Measurements from ENCODE around the gene HARBI1. TPM values are rescaled to one million over a fixed set of nuclear protein-coding genes. Genes with fewer than 3 reads are reported as not detected.
A peak's percentile ranks its signal among the peaks of the same experiment; 100 is the strongest.

Gene HARBI1
- polyA plus RNA-seq, 1 of the 3 experiments (the other 2 are of a cell fraction) = 2.4 TPM

DNA sequence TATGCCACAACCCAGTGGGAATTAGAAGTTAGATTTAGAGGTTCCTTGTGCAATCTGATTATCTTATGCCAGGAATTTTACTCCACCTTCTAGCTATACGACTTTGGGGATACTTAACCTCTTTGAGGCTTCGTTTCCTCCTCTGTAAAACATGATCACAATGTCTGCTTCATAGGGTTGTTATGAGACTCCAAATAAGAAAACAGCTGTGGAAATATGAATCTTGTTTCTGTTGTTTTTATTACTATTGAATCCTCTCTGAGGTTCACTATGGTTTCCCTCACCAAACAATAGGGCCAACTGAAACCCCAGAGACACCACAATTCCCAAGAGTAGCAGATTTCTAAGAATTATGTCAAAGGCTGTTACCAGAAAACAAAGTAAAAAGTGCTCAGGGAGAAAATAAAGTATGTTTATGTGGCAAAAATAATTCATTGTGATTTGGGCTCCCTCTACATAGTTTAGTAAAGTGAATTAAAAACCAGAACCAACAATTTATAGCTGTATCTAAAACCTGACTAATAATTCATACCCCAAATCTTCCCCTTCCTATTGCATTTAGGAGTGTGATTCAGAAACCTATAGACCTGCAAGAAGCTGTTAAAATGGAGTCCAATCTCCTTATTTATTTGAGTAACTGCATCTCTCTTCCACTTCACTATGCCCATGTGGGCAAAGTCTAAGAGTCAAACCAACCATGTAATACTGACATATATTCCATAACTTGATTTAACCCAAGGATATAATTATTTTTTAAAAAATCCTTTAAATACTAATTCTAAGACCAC lies 61.6 kb downstream of the HARBI1 start:
- POLR2A ChIA-PET = no interaction called here
- H4K20me1 ChIP-seq (ENCODE audit: insufficient read depth) = peaks cover 27% of the 10 kb centered on the region
- 79% methylated on average over 2 of the region's 2 CpGs for WGBS (ENCODE audit: low lambda C conversion rate)

More for the DNA sequence above, 61.6 kb downstream of the HARBI1 start:
- no peak for DNase-seq
- TF ChIP-seq EP300 (IDR thresholded peaks at IDR 0.05; ENCODE audit: borderline replicate concordance in 1 of 2, low read depth in 1 of 2, low read length in 1 of 2) (no peak), RAD21 (IDR thresholded peaks at IDR 0.05; ENCODE audit: low read length) (no peak), RCOR1 (IDR thresholded peaks at IDR 0.05; ENCODE audit: low read length) (no peak), TCF12 (IDR thresholded peaks at IDR 0.05) (no peak), RFX5 (IDR thresholded peaks at IDR 0.05; ENCODE audit: low read length) (no peak), YY1 (IDR thresholded peaks at IDR 0.05; ENCODE audit: low read depth) (no peak)
- TF ChIP-seq, protein P1, sequence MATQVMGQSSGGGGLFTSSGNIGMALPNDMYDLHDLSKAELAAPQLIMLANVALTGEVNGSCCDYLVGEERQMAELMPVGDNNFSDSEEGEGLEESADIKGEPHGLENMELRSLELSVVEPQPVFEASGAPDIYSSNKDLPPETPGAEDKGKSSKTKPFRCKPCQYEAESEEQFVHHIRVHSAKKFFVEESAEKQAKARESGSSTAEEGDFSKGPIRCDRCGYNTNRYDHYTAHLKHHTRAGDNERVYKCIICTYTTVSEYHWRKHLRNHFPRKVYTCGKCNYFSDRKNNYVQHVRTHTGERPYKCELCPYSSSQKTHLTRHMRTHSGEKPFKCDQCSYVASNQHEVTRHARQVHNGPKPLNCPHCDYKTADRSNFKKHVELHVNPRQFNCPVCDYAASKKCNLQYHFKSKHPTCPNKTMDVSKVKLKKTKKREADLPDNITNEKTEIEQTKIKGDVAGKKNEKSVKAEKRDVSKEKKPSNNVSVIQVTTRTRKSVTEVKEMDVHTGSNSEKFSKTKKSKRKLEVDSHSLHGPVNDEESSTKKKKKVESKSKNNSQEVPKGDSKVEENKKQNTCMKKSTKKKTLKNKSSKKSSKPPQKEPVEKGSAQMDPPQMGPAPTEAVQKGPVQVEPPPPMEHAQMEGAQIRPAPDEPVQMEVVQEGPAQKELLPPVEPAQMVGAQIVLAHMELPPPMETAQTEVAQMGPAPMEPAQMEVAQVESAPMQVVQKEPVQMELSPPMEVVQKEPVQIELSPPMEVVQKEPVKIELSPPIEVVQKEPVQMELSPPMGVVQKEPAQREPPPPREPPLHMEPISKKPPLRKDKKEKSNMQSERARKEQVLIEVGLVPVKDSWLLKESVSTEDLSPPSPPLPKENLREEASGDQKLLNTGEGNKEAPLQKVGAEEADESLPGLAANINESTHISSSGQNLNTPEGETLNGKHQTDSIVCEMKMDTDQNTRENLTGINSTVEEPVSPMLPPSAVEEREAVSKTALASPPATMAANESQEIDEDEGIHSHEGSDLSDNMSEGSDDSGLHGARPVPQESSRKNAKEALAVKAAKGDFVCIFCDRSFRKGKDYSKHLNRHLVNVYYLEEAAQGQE (IDR thresholded peaks at IDR 0.05; ENCODE audit: low read depth, low read length) = no peak
- TF ChIP-seq, protein P2, sequence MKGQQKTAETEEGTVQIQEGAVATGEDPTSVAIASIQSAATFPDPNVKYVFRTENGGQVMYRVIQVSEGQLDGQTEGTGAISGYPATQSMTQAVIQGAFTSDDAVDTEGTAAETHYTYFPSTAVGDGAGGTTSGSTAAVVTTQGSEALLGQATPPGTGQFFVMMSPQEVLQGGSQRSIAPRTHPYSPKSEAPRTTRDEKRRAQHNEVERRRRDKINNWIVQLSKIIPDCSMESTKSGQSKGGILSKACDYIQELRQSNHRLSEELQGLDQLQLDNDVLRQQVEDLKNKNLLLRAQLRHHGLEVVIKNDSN (IDR thresholded peaks at IDR 0.05; ENCODE audit: borderline replicate concordance, low read depth) = no peak
- TF ChIP-seq, protein P3, sequence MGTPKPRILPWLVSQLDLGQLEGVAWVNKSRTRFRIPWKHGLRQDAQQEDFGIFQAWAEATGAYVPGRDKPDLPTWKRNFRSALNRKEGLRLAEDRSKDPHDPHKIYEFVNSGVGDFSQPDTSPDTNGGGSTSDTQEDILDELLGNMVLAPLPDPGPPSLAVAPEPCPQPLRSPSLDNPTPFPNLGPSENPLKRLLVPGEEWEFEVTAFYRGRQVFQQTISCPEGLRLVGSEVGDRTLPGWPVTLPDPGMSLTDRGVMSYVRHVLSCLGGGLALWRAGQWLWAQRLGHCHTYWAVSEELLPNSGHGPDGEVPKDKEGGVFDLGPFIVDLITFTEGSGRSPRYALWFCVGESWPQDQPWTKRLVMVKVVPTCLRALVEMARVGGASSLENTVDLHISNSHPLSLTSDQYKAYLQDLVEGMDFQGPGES (IDR thresholded peaks at IDR 0.05; ENCODE audit: low read depth, low read length) = no peak
- Histone ChIP-seq H3K9me3 (no peaks in the 10 kb centered on the region), H3K4me3 (ENCODE audit: low read depth in 2 of 2, low read length in 1 of 2) (no peak overlapping the region), H3K36me3 (replicated peaks in 1 of 2; ENCODE audit: control insufficient read depth in 1 of 2, insufficient read depth in 2 of 2, low read length in 1 of 2) (no peaks in the 10 kb centered on the region), H3K27ac (ENCODE audit: low read depth in 2 of 2, low read length in 1 of 2) (peak overlapping the region in 1 of 2 experiments; percentile 81; a peak in 1 of 4 replicates), H3K27me3 (ENCODE audit: insufficient read depth) (no peaks in the 10 kb centered on the region), H3K4me2 (no peak overlapping the region; the same call in 1 of the 2 replicates), H3F3A (replicated peaks; ENCODE audit: insufficient read depth) (peaks cover 15% of the 10 kb centered on the region), H3K9me2 (no peaks in the 10 kb centered on the region), H3K4me1 (ENCODE audit: control insufficient read depth in 1 of 2, insufficient read depth in 2 of 2, low read depth in 1 of 2, low read length in 1 of 2) (peaks cover 0 to 38% of the 10 kb centered on the region in 2 experiments), H3K79me2 (ENCODE audit: insufficient read depth) (peaks cover 92% of the 10 kb centered on the region), H2AFZ (ENCODE audit: low read depth) (no peak overlapping the region), H3K9ac (no peak overlapping the region)
- CTCF ChIA-PET = interaction anchor here (1.1 to 2.0 kb wide), 7 partner anchors 12 to 166 kb away, joined by 4 to 8 read pairs (median 5); partner anchors contain the start of gene CHRM4

All from SK-N-SH (cell line).